Left lung (tissue), 10 donors: ENCODE measurements around the gene MYT1. TPM values are rescaled to one million over a fixed set of nuclear protein-coding genes. Genes with fewer than 3 reads are reported as not detected.

ENCODE experiments used
- ATAC-seq: fragments of 200-7000 bp; cut with Tn5 transposase; one replicate; pipeline ENCODE4 v1.9.1; 2020; ENCODE audit warnings: moderate library complexity
- DNase-seq, 4 donors: peaks; one replicate each; pipeline ENCODE4 v3.0.0-alpha.2; 2013 to 2020
- H3K27ac ChIP-seq, 2 donors: fragments of 200-600 bp; sonication (generic) in 1 of 2; one replicate each; pipeline versions ENCODE4 v1.5.0 to v1.8.0; 2020 to 2021
- H3K27me3 ChIP-seq, 2 donors: fragments of 200-600 bp; sonication (generic) in 1 of 2; one replicate each; pipeline versions ENCODE4 v1.5.0 to v1.8.0; 2020 to 2021
- H3K36me3 ChIP-seq, 2 donors: fragments of 200-600 bp; sonication (generic) in 1 of 2; one replicate each; pipeline versions ENCODE4 v1.5.0 to v1.8.0; 2020 to 2021
- H3K4me1 ChIP-seq, 2 donors: fragments of 200-600 bp; one replicate each; pipeline ENCODE4 v1.8.0; 2021
- H3K4me3 ChIP-seq, 2 donors: fragments of 200-600 bp; sonication (generic) in 1 of 2; one replicate each; pipeline versions ENCODE4 v1.5.0 to v1.8.0; 2020 to 2021; ENCODE audit warnings: mild to moderate bottlenecking in 1 of 2
- H3K9me3 ChIP-seq, 2 donors: fragments of 200-600 bp; sonication (generic) in 1 of 2; one replicate each; pipeline versions ENCODE4 v1.5.0 to v1.8.0; 2020 to 2021
- intact Hi-C, 2 donors: fragments of 100-400 bp; cut with DNase I; formaldehyde crosslinking; loops; one replicate each; pipeline versions ENCODE4 v1.11.2 to v1.14.2; 2022
- polyA plus RNA-seq, 6 donors: library from polyadenylated mRNA; unstranded; fragments of 120-200 nt; gene quantifications; one replicate each; pipeline ENCODE4 v1.2.1, GENCODE V29; 2013; ENCODE audit not compliant: insufficient read length in 6 of 6
- total RNA-seq, 2 donors: library from RNA; stranded (reverse); fragmentation: NEBNext Ultra II Directional; extraction: Animal tissue kit (Norgen Biotek cat#: 25700); gene quantifications; one replicate each; pipeline ENCODE4 v1.2.1, GENCODE V29; 2021
- TF ChIP-seq, protein P1 (sequence below), 2 donors: fragments of 200-600 bp; sonication (generic) in 1 of 2; IDR thresholded peaks; one replicate each; pipeline versions ENCODE4 v1.5.0 to v1.8.0; 2021; ENCODE audit warnings: antibody characterized with exemption in 2 of 2
- donor health status: DM: no; HTN: yes; CAD: no.
- donor health status: DM: no; HTN: no; CAD: no.

MYT1 gene
- total and polyA plus RNA-seq, 8 donors = 0.26 to 0.42 (median 0.32) TPM; not detected in 2

DNA sequence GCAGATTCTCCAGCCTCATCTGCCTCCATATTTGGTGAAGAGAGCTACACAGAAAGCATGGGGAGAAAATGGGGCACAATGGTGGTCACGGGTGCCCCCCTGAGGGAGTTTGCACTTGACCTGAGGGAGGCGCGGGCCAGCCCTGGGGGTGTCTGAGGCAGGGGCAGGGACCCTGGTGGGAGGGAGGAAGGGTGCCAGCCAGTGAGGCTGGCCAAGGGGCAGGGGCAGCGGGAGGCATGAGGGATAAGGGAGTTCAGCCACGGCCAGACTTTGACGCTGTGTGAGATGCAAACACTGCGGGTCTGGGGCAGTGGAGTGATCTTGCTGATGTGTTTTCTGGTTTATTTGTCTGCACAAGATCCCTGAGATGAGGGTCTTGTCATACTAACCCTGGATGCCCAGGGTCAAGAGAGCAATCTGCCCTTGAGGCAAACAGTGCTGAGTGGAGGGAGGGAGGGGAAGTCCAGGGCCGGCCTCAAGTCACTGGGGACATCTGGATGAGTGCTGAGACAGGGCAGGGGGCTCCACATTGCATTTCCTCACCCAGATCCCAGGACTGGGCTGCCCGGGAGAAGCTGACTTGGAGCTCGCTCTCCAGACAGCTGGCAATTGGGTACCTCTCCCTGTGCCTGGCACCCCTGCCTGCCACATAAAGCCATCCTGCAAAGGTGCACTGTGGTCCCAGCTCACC lies 82.5 kb downstream of the MYT1 start:
- DNase-seq = no peak
- no peak overlapping the region for H3K27ac ChIP-seq
- TF ChIP-seq, protein P1, sequence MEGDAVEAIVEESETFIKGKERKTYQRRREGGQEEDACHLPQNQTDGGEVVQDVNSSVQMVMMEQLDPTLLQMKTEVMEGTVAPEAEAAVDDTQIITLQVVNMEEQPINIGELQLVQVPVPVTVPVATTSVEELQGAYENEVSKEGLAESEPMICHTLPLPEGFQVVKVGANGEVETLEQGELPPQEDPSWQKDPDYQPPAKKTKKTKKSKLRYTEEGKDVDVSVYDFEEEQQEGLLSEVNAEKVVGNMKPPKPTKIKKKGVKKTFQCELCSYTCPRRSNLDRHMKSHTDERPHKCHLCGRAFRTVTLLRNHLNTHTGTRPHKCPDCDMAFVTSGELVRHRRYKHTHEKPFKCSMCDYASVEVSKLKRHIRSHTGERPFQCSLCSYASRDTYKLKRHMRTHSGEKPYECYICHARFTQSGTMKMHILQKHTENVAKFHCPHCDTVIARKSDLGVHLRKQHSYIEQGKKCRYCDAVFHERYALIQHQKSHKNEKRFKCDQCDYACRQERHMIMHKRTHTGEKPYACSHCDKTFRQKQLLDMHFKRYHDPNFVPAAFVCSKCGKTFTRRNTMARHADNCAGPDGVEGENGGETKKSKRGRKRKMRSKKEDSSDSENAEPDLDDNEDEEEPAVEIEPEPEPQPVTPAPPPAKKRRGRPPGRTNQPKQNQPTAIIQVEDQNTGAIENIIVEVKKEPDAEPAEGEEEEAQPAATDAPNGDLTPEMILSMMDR (IDR thresholded peaks at IDR 0.05) = no peak
- intact Hi-C loops = no loop called here
- H3K9me3 ChIP-seq = no peaks in the 10 kb centered on the region
- no peaks in the 10 kb centered on the region for H3K4me1 ChIP-seq
- no peak overlapping the region for H3K4me3 ChIP-seq
- peaks cover 0 to 20% of the 10 kb centered on the region in 2 donors for H3K27me3 ChIP-seq
- H3K36me3 ChIP-seq = no peaks in the 10 kb centered on the region
- ATAC-seq = no peak

DNA sequence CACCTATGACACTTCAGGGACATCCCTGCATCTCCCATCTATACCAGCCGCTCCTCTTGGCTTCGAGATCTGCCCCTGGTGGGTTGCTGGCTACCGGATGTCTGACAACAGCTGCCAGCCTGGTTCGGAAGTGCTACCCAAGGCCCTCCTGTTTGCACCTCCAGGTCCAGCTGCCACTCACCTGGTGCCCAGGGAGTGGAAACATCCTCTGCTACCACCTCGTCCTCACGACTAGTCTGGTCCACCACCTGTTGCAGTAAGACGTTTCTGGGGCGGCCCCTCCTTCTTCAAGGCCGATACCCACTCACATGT lies 83.0 kb downstream of the MYT1 start:
- Histone ChIP-seq H3K36me3 (no peaks in the 10 kb centered on the region), H3K9me3 (no peaks in the 10 kb centered on the region), H3K4me1 (no peaks in the 10 kb centered on the region), H3K27ac (no peak overlapping the region), H3K4me3 (no peak overlapping the region), H3K27me3 (peaks cover 0 to 20% of the 10 kb centered on the region in 2 donors)
- no peak for DNase-seq
- intact Hi-C loops = no loop called here
- ATAC-seq = no peak
- TF ChIP-seq, protein P1 (IDR thresholded peaks at IDR 0.05) = no peak

DNA sequence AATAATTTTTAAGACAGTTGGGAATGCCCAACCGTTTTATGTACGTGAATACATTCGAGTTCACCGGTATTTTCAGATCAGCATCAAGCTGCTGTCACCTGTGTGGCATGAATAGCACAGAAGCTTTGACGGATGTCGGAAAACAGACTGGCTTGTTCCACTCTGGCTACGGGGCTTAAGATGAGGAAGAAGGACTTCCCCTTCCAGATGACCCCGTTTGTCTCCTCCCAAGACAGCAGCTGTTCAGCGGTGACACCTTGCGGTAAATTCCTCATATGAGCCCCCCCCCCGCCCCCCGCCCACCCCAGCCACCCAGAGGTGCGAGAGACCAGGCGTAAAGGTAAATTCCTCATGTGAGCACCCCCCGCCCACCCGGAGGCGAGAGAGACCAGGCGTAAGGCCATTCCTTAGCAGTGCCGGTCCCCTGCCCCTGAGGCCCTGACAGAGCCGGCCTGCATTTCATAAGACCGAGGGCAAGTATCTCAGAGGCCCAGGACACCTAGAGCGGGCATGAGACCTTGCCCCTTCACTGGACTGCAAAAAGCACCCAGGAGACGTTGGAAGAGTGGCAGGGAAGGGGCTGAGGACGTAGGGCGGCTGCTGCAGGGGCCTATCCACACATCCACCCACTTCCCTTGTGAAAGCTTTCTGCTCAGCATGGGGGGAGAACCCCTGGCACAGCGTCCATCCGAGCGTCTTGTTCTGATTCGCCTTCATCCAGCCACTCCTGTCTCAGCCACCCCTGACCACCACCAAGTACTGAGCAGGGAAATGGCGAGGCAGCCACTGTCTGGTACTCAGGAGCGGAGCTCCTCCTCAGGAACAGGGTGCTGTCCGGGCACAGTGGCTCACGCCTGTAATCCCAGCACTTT lies 84.0 kb downstream of the MYT1 start:
- Histone ChIP-seq H3K4me1 (no peaks in the 10 kb centered on the region), H3K36me3 (no peaks in the 10 kb centered on the region), H3K4me3 (no peak overlapping the region), H3K27ac (no peak overlapping the region), H3K27me3 (peaks cover 0 to 20% of the 10 kb centered on the region in 2 donors), H3K9me3 (no peaks in the 10 kb centered on the region)
- DNase-seq (no peak), ATAC-seq (no peak)
- intact Hi-C loops = no loop called here
- TF ChIP-seq, protein P1 (IDR thresholded peaks at IDR 0.05) = no peak

DNA sequence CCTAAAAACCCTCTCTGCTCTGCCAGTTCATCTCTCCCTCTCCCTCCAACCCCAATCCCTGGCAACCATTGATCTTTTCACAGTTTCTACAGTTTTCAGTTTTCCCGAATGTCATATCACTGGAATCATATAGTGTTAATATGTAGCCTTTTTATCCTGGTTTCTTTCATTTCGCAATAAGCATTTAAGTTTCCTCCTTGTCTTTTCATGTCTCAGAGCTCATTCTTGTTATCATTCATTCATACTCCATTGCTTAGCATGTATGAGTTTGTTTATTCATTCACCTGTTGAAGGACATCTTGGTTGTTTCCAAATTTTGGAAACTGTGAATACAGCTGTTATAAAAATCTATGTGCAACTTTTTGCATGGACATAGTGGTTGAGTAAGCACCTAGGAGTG lies 85.8 kb downstream of the MYT1 start:
- no peak for ATAC-seq
- no peak for DNase-seq
- peaks cover 0 to 20% of the 10 kb centered on the region in 2 donors for H3K27me3 ChIP-seq
- no peaks in the 10 kb centered on the region for H3K9me3 ChIP-seq
- intact Hi-C loops = no loop called here
- no peak overlapping the region for H3K27ac ChIP-seq
- H3K4me3 ChIP-seq = no peak overlapping the region
- peaks cover 0 to 3% of the 10 kb centered on the region in 2 donors for H3K4me1 ChIP-seq
- H3K36me3 ChIP-seq = no peaks in the 10 kb centered on the region
- TF ChIP-seq, protein P1 (IDR thresholded peaks at IDR 0.05) = no peak

DNA sequence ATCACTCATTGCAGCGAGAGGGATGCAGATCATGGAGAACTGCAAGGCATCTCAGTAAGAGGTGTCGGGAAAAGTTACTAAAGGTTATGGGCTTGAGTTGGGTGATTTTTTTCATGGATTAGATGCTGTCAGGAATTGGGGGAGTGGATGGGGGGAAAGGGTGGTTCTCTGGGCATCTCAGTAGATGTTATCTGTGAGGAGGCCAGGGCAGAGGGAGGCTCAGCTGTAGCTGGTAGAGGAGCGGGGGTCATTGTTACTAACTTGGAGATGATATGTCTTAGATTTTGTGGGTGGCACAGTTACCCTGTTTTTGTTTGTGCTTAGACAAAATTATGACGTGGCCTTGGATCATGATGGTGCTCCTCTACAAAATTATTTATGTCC lies 88.7 kb downstream of the MYT1 start:
- intact Hi-C loops = no loop called here
- H3K27ac ChIP-seq = no peak overlapping the region

More for the DNA sequence above, 88.7 kb downstream of the MYT1 start:
- Histone ChIP-seq H3K36me3 (no peaks in the 10 kb centered on the region), H3K9me3 (no peaks in the 10 kb centered on the region), H3K4me3 (no peak overlapping the region), H3K27me3 (no peaks in the 10 kb centered on the region), H3K4me1 (peaks cover 7 to 22% of the 10 kb centered on the region in 2 donors)
- no peak for DNase-seq
- TF ChIP-seq, protein P1 (IDR thresholded peaks at IDR 0.05) = no peak
- ATAC-seq = no peak
